LHCN-M2 (cell line): ENCODE results near the gene HYDIN. TPM values are rescaled to one million over a fixed set of nuclear protein-coding genes. Genes with fewer than 3 reads are reported as not detected.
"Not testable (repeated sequence)": the region's sequence is repeated elsewhere in the genome, so short reads cannot be mapped to it uniquely, and the experiment has no call there.

Experiments
- DNase-seq: peaks from one replicate; pipeline ENCODE4 v3.0.0-alpha.2; 2012; ENCODE audit warnings: low read depth
- total RNA-seq: library from RNA; depleted of rRNA; stranded (reverse); fragments of >200 nt; gene quantifications from 2 replicates; pipeline ENCODE4 v1.2.3, GENCODE V29; 2014

The HYDIN gene
- total RNA-seq, 1 experiment from 2014 or later: under 0.01 TPM

GRCh38 chr16:70864698-70865097, 365.8 kb downstream of the HYDIN start:
- DNase-seq: not testable (repeated sequence)

GRCh38 chr16:70861996-70862395, 368.5 kb downstream of the HYDIN start:
- DNase-seq: peak; percentile 0

- peak; percentile 3 for DNase-seq
These were observed 379.2 kb downstream of the HYDIN start for GRCh38 chr16:70851299-70851698.

GRCh38 chr16:70823498-70824118, 406.9 kb downstream of the HYDIN start:
- peak; percentile 35 for DNase-seq

- not testable (repeated sequence) for DNase-seq
These were observed 407.8 kb downstream of the HYDIN start for GRCh38 chr16:70822734-70823133.

GRCh38 chr16:70818088-70818487, 412.4 kb downstream of the HYDIN start:
- not testable (repeated sequence) for DNase-seq

DNA sequence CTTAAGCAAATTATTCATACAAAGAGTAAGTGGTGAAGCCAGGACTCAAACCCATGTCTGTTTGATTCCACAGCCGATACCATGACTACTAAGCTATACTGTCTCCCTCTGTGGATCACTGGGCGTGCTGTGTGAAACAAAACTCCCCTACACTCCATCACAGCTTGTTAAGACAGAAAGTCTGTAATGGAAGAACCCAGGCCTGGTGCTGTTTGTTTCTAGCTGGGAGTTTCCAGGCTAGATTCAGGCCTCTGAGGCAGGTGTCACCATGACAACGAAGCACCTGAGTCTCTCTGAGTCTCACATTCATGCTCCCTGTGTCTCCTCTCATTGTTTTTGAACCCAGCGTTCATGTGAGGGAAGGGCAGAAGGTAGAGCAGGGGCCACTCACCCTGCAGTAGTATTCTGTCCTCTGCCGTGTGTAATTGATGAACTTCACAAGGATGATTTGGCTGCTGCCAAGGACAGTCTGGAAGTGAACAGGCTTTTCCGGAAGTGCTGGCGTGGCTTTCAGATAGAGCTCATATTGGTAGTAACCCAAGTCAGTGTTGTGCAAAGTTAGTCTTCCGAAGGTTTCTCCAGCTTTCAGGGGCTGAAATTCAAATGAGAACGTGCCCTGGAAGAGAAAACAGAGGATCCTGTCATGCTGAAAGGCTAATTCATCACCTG, 421.0 kb downstream of the HYDIN start:
- no peak for DNase-seq

GRCh38 chr16:70808371-70808770, 422.2 kb downstream of the HYDIN start:
- peak; percentile 6 for DNase-seq

DNA sequence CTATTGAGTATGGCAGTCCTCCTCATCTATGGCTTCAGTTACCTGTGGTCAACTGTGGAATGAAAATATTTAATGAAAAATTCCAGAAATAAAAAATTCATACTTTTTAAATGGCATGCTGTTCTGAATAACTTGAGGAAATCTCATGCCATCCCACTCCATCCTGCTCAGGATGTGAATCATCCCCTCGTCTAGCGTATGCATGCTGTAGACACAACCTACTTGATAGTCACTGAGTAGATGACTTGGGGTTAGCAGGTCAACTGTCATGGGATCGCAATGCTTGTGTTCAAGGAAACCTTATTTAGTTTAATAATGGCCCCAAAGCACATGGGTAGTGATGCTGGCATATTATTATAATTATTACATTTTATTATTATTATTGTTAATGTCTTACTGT, 424.7 kb downstream of the HYDIN start:
- peak; percentile 90 for DNase-seq

- DNase-seq: peak; percentile 56
These were observed 425.1 kb downstream of the HYDIN start for GRCh38 chr16:70805380-70805779.

DNA sequence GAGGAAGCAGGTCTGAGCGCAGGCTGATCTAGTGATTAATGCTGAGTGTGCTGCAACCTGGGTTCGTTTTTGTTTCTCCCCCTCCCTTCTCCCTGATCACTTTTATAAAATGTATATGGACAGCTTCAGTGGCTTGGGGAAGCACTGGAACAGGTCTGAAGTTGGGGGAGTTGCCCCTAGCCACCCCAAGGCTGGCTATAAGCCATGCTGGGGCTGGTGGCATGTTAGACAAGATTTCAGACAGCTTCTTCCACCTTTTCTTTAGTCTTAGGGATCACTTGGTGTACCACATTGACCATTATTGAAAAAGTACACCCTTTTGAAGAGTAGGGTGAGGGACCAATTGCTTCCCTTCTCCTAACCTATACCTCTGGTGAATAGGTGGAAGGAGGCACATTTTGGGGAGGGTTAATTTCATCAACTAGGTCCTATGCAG, 425.8 kb downstream of the HYDIN start:
- DNase-seq: no peak

- DNase-seq: peak; percentile 90
These were observed 426.3 kb downstream of the HYDIN start for GRCh38 chr16:70804153-70804733.

GRCh38 chr16:70803319-70803718, 427.2 kb downstream of the HYDIN start:
- no peak for DNase-seq

DNA sequence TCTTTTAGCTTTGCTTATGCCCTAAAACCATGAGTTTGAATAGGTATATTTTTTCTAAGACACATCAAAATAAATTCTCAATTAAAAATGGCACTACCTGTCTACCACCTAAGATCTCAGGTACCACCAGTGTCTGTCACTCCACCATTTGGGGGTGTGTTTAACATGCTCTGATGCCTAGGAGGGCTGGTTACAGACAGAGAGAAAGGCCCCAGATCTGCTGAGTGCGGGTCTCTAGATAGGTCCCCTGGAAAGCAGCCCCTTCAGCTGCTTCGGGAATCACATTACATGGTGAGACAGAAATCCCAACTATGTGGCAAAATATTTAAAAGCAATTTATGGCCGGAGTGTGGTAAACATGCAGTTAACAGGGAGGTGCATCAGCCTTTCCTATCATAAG, 428.9 kb downstream of the HYDIN start:
- peak; percentile 12 for DNase-seq

- peak; percentile 78 for DNase-seq
These were observed 429.6 kb downstream of the HYDIN start, which contains the start of gene VAC14 for GRCh38 chr16:70800781-70801480. VAC14 (minus strand) TSS chr16:70801158; CDS start chr16:70800900, 258 bp downstream.

DNA sequence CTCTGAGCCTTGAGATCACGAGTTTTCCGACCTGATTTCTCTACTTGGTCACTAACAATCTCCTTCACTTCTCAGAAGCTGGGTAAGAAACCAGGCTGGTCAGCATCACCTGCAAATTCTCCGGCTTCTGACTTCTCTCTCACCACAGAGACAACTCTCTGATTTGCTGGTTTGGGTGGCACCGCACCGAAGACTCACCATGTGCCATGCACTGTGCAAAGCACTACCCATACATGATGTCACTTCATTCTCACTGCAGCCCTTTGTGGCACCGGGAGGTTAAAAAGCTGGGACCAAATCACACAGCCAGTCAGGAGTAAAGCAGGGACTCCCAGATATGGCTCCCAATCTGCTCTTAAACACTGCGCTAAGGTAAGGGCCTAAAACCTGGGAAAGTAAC, 430.2 kb downstream of the HYDIN start:
- peak; percentile 9 for DNase-seq

GRCh38 chr16:70796301-70796700, 434.2 kb downstream of the HYDIN start:
- no peak for DNase-seq

DNA sequence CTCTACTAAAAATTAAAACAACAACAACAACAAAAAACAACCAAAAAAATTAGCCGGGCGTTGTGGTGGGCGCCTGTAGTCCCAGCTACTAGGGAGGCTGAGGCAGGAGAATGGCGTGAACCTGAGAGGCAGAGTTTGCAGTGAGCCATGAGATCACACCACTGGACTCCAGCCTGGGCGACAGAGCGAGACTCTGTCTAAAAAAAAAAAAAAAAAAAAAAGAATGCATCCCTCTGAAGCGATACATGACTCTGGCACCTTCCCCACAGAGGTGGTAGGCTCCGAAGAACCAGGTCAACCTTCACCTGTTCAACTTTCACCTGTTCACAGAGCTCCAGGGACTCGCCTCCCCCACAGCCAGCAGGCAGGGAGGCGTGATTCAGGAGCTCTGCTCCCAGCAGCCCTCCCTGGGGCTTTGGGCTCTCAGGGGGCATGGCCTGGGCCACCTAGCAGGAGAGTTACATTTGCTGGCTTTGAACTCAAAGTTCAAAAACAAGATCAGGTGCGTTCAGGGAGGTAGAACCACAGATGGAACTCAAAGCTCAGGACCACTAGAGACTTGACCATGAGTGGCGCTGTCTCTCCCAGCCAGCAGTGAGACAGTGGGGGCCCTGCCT, 435.1 kb downstream of the HYDIN start:
- no peak for DNase-seq

DNA sequence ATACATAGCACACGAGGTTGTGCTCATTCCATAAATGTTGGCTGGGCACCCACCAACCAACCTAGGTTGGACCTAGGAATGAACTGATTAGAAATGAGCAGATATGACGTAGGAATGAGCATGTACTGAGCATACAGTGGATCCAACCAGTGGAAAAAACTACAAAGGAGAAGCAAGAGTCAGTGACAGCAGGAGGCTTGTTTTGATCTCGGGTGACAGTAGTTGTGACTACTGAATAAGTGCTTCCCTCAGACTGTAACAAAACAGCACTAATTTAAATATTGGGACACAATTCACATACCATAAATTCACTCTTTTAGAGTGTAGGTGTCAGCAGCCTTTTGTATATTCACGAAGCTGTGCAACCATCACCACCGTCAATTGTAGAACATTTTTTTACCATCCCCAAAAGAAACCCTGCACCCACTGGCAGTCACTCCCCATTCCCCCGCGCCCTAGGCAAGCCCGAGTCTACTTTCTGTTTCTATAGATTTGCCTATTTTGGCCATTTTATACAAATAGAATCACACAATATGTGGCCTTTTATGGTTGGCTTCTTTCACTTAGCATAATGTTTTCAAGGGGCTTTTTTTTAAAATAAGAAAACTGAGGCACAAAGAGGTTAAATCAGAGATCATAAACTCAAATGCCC, 436.5 kb downstream of the HYDIN start:
- no peak for DNase-seq

GRCh38 chr16:70790815-70791214, 439.7 kb downstream of the HYDIN start:
- DNase-seq: no peak
